Measurements from ENCODE around the gene CCDC190. TPM values are rescaled to one million over a fixed set of nuclear protein-coding genes. Genes with fewer than 3 reads are reported as not detected.
A peak's percentile ranks its signal among the peaks of the same experiment; 100 is the strongest.

The CCDC190 gene
- total and polyA plus RNA-seq, 2 experiments from 2014 or later = not detected

DNA sequence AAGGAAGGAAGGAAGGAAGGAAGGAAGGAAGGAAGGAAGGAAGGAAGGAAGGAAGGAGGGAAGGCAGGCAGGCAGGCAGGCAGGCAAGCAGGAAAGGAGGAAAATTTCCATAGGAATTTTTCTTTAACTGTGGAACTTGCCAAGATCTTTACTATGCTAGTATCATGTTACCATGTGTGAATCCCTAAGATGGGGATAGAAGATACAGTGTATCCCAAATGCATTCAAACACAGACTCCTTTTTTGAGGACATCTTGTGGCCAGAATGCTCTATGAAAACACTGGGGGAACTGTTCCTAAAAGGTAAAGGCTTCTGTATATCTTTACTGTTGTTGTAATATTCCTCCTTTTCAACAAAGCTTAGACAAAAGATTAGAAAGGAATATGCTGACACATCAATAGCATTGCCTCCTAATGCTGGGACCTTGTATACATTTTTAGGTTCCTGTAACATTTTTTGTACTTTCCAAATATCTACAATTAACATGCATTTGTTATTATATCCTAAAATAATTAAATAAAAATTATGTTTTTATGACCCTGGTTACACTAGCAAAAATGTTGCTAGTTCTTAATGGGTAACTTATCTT lies 20.6 kb downstream of the CCDC190 start:
- no peaks in the 10 kb centered on the region for H3K27me3 ChIP-seq (ENCODE audit: insufficient read depth)
- no peaks in the 10 kb centered on the region for H4K20me1 ChIP-seq (replicated peaks; ENCODE audit: insufficient read depth)
- Mint-ChIP-seq H3K9me3 (peaks cover 14% of the 10 kb centered on the region; the same call in 2 of the 3 replicates), H3K4me3 (no peak overlapping the region), H3K4me1 (peaks cover 4% of the 10 kb centered on the region; the same call in 2 of the 3 replicates), H3K27me3 (ENCODE audit: insufficient read depth, low read depth, poor library complexity) (peaks cover 5% of the 10 kb centered on the region), H3K27ac (no peak overlapping the region), H3K36me3 (ENCODE audit: low read depth) (peaks cover 6% of the 10 kb centered on the region)
- no peaks in the 10 kb centered on the region; the same call in 1 of the 2 replicates for H3K4me1 ChIP-seq (ENCODE audit: insufficient read depth)
- TF ChIP-seq, protein P1, sequence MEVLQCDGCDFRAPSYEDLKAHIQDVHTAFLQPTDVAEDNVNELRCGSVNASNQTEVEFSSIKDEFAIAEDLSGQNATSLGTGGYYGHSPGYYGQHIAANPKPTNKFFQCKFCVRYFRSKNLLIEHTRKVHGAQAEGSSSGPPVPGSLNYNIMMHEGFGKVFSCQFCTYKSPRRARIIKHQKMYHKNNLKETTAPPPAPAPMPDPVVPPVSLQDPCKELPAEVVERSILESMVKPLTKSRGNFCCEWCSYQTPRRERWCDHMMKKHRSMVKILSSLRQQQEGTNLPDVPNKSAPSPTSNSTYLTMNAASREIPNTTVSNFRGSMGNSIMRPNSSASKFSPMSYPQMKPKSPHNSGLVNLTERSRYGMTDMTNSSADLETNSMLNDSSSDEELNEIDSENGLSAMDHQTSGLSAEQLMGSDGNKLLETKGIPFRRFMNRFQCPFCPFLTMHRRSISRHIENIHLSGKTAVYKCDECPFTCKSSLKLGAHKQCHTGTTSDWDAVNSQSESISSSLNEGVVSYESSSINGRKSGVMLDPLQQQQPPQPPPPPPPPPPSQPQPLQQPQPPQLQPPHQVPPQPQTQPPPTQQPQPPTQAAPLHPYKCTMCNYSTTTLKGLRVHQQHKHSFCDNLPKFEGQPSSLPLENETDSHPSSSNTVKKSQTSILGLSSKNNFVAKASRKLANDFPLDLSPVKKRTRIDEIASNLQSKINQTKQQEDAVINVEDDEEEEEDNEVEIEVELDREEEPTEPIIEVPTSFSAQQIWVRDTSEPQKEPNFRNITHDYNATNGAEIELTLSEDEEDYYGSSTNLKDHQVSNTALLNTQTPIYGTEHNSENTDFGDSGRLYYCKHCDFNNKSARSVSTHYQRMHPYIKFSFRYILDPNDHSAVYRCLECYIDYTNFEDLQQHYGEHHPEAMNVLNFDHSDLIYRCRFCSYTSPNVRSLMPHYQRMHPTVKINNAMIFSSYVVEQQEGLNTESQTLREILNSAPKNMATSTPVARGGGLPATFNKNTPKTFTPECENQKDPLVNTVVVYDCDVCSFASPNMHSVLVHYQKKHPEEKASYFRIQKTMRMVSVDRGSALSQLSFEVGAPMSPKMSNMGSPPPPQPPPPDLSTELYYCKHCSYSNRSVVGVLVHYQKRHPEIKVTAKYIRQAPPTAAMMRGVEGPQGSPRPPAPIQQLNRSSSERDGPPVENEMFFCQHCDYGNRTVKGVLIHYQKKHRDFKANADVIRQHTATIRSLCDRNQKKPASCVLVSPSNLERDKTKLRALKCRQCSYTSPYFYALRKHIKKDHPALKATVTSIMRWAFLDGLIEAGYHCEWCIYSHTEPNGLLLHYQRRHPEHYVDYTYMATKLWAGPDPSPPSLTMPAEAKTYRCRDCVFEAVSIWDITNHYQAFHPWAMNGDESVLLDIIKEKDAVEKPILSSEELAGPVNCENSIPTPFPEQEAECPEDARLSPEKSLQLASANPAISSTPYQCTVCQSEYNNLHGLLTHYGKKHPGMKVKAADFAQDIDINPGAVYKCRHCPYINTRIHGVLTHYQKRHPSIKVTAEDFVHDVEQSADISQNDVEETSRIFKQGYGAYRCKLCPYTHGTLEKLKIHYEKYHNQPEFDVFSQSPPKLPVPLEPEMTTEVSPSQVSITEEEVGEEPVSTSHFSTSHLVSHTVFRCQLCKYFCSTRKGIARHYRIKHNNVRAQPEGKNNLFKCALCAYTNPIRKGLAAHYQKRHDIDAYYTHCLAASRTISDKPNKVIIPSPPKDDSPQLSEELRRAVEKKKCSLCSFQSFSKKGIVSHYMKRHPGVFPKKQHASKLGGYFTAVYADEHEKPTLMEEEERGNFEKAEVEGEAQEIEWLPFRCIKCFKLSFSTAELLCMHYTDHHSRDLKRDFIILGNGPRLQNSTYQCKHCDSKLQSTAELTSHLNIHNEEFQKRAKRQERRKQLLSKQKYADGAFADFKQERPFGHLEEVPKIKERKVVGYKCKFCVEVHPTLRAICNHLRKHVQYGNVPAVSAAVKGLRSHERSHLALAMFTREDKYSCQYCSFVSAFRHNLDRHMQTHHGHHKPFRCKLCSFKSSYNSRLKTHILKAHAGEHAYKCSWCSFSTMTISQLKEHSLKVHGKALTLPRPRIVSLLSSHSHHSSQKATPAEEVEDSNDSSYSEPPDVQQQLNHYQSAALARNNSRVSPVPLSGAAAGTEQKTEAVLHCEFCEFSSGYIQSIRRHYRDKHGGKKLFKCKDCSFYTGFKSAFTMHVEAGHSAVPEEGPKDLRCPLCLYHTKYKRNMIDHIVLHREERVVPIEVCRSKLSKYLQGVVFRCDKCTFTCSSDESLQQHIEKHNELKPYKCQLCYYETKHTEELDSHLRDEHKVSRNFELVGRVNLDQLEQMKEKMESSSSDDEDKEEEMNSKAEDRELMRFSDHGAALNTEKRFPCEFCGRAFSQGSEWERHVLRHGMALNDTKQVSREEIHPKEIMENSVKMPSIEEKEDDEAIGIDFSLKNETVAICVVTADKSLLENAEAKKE (CRISPR knock-in tag; IDR thresholded peaks at IDR 0.05) = no peak
- TF ChIP-seq, protein P2, sequence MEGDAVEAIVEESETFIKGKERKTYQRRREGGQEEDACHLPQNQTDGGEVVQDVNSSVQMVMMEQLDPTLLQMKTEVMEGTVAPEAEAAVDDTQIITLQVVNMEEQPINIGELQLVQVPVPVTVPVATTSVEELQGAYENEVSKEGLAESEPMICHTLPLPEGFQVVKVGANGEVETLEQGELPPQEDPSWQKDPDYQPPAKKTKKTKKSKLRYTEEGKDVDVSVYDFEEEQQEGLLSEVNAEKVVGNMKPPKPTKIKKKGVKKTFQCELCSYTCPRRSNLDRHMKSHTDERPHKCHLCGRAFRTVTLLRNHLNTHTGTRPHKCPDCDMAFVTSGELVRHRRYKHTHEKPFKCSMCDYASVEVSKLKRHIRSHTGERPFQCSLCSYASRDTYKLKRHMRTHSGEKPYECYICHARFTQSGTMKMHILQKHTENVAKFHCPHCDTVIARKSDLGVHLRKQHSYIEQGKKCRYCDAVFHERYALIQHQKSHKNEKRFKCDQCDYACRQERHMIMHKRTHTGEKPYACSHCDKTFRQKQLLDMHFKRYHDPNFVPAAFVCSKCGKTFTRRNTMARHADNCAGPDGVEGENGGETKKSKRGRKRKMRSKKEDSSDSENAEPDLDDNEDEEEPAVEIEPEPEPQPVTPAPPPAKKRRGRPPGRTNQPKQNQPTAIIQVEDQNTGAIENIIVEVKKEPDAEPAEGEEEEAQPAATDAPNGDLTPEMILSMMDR (conservative IDR thresholded peaks at IDR 0.05; ENCODE audit: low read depth in 2 of 2) = peak in 1 of 2 experiments; percentile 14; a peak in 1 of 4 replicates
- no peaks in the 10 kb centered on the region for H3F3A ChIP-seq (replicated peaks; ENCODE audit: low read depth)
- H3K36me3 ChIP-seq (ENCODE audit: insufficient read depth) = peaks cover 11% of the 10 kb centered on the region; the same call in 1 of the 2 replicates
- H3K4me3 ChIP-seq = no peak overlapping the region
- H3K4me2 ChIP-seq = no peak overlapping the region
- H2AFZ ChIP-seq = no peak overlapping the region
- peak; percentile 46 for DNase-seq (ENCODE audit: low spot score)
- H3K27ac ChIP-seq (ENCODE audit: low read depth) = no peak overlapping the region
- H3K79me2 ChIP-seq (replicated peaks; ENCODE audit: insufficient read depth) = no peaks in the 10 kb centered on the region
- H3K9me2 ChIP-seq (ENCODE audit: insufficient read depth) = no peaks in the 10 kb centered on the region
- ATAC-seq = no peak; the same call in 2 of the 3 replicates
